GM12874 (cell line): ENCODE results near the gene TTC23L.

ENCODE experiments used
- CTCF ChIP-seq: IDR thresholded peaks from 2 replicates; pipeline ENCODE4 v1.5.1; 2011; ENCODE audit warnings: low read depth, mild to moderate bottlenecking, control low read depth, low read length, moderate library complexity; ENCODE audit not compliant: insufficient read depth

Gene TTC23L

GRCh38 chr5:34822956-34823715, 15.8 kb upstream of the TTC23L start:
- TF ChIP-seq CTCF: no peak

- no peak for TF ChIP-seq CTCF
Observed at GRCh38 chr5:34826347-34826746, 12.6 kb upstream of the TTC23L start.

GRCh38 chr5:34827588-34828506, 11.1 kb upstream of the TTC23L start:
- TF ChIP-seq CTCF: no peak

- TF ChIP-seq CTCF: no peak
Observed at GRCh38 chr5:34831303-34831702, 7.7 kb upstream of the TTC23L start.

- TF ChIP-seq CTCF: no peak
Observed at GRCh38 chr5:34832568-34832967, 6.4 kb upstream of the TTC23L start.

GRCh38 chr5:34833090-34833489, 5.9 kb upstream of the TTC23L start:
- no peak for TF ChIP-seq CTCF

GRCh38 chr5:34833976-34834793, 4.8 kb upstream of the TTC23L start:
- TF ChIP-seq CTCF: no peak
